Mesenchymal stem cell (in vitro differentiated cells and primary cell): Measurements from ENCODE around the gene ORM1.

Source experiments
- DNase-seq: peaks from one replicate; pipeline ENCODE4 v3.0.0-alpha.2; 2013
- H2AFZ ChIP-seq: one replicate; pipeline ENCODE4 v1.6.1; 2013; ENCODE audit warnings: low read depth, mild to moderate bottlenecking, control low read depth, inconsistent platforms, low read length, moderate library complexity
- H2AK5ac ChIP-seq: 2 replicates; pipeline ENCODE4 v1.6.1; 2013; ENCODE audit warnings: low read length, moderate library complexity, mild to moderate bottlenecking, inconsistent platforms; ENCODE audit not compliant: severe bottlenecking
- H2BK120ac ChIP-seq: one replicate; pipeline ENCODE4 v1.6.1; 2013; ENCODE audit warnings: low read depth, mild to moderate bottlenecking, inconsistent platforms, low read length, moderate library complexity
- H2BK12ac ChIP-seq, 2 experiments: one replicate each; pipeline ENCODE4 v1.6.1; 2013; ENCODE audit warnings: inconsistent platforms in 2 of 2, low read length in 2 of 2, mild to moderate bottlenecking in 2 of 2, moderate library complexity in 2 of 2, control low read depth in 1 of 2
- H2BK15ac ChIP-seq: one replicate; pipeline ENCODE4 v1.6.1; 2013; ENCODE audit warnings: mild to moderate bottlenecking, low read depth, inconsistent platforms; ENCODE audit not compliant: poor library complexity, severe bottlenecking
- H2BK5ac ChIP-seq: 2 replicates; pipeline ENCODE4 v1.6.1; 2013; ENCODE audit warnings: low read depth, mild to moderate bottlenecking, low read length, control low read depth, inconsistent platforms; ENCODE audit not compliant: poor library complexity, severe bottlenecking
- H3K14ac ChIP-seq, 2 experiments: one replicate each; pipeline ENCODE4 v1.6.1; 2013; ENCODE audit warnings: inconsistent platforms in 2 of 2, low read length in 2 of 2, control low read depth in 1 of 2, mild to moderate bottlenecking in 1 of 2, moderate library complexity in 1 of 2
- H3K18ac ChIP-seq, 2 experiments: one replicate each; pipeline ENCODE4 v1.6.1; 2013; ENCODE audit warnings: inconsistent platforms in 2 of 2, low read length in 2 of 2, control low read depth in 1 of 2, low read depth in 1 of 2, mild to moderate bottlenecking in 1 of 2
- H3K23ac ChIP-seq, 2 experiments: one replicate each; pipeline ENCODE4 v1.6.1; 2013; ENCODE audit warnings: inconsistent platforms in 2 of 2, low read length in 2 of 2, mild to moderate bottlenecking in 2 of 2, moderate library complexity in 2 of 2, control low read depth in 1 of 2
- H3K27ac ChIP-seq: 2 replicates; pipeline ENCODE4 v1.5.1; 2013; ENCODE audit warnings: mild to moderate bottlenecking, moderate library complexity, low read length, control low read depth, inconsistent platforms; ENCODE audit not compliant: poor library complexity, severe bottlenecking
- H3K27me3 ChIP-seq, 2 experiments: 2 replicates each; pipeline versions ENCODE4 v1.6.1 to v1.7.0; 2013; ENCODE audit warnings: low read length in 2 of 2, mild to moderate bottlenecking in 2 of 2, moderate library complexity in 2 of 2, control low read depth in 1 of 2, inconsistent platforms in 1 of 2; ENCODE audit not compliant: control insufficient read depth in 1 of 2, insufficient read depth in 1 of 2
- H3K36me3 ChIP-seq, 2 experiments: 2 replicates each; pipeline versions ENCODE4 v1.6.1 to v1.7.0; 2013; ENCODE audit warnings: low read length in 2 of 2, control low read depth in 1 of 2, inconsistent platforms in 1 of 2, low read depth in 1 of 2, mild to moderate bottlenecking in 1 of 2; ENCODE audit not compliant: insufficient read depth in 2 of 2, control insufficient read depth in 1 of 2
- H3K4ac ChIP-seq, 2 experiments: one replicate each; pipeline ENCODE4 v1.6.1; 2013; ENCODE audit warnings: inconsistent platforms in 2 of 2, low read length in 2 of 2, mild to moderate bottlenecking in 2 of 2, moderate library complexity in 2 of 2, control low read depth in 1 of 2, low read depth in 1 of 2
- H3K4me1 ChIP-seq: 2 replicates; pipeline ENCODE4 v1.6.1; 2013; ENCODE audit warnings: low read depth, low read length, control low read depth; ENCODE audit not compliant: control insufficient read depth, insufficient read depth
- H3K4me2 ChIP-seq: 2 replicates; pipeline ENCODE4 v1.6.1; 2013; ENCODE audit warnings: low read length, mild to moderate bottlenecking, inconsistent platforms; ENCODE audit not compliant: poor library complexity, severe bottlenecking
- H3K4me3 ChIP-seq, 2 experiments: 2 replicates each; pipeline versions ENCODE4 v1.5.1 to v1.7.0; 2013; ENCODE audit warnings: low read length in 2 of 2, mild to moderate bottlenecking in 2 of 2, control low read depth in 1 of 2, low read depth in 1 of 2; ENCODE audit not compliant: insufficient read depth in 1 of 2
- H3K79me1 ChIP-seq: replicated peaks from 2 replicates; pipeline ENCODE4 v1.6.1; 2013; ENCODE audit warnings: mild to moderate bottlenecking, control low read depth, low read length, inconsistent platforms; ENCODE audit not compliant: poor library complexity, severe bottlenecking
- H3K9ac ChIP-seq: 2 replicates; pipeline ENCODE4 v1.7.0; 2013; ENCODE audit warnings: mild to moderate bottlenecking, low read length, moderate library complexity
- H3K9me3 ChIP-seq: 2 replicates; pipeline ENCODE4 v1.7.0; 2013; ENCODE audit warnings: mild to moderate bottlenecking, low read length; ENCODE audit not compliant: control insufficient read depth
- H4K8ac ChIP-seq: one replicate; pipeline ENCODE4 v1.6.1; 2013; ENCODE audit warnings: inconsistent platforms, mild to moderate bottlenecking, low read length, moderate library complexity
- H4K91ac ChIP-seq: one replicate; pipeline ENCODE4 v1.6.1; 2013; ENCODE audit warnings: mild to moderate bottlenecking, low read length, inconsistent platforms
- WGBS: methylation state at CpG from one replicate; pipeline ENCODE4 v1.1.7; 2013; ENCODE audit warnings: mixed read lengths; 5-methylcytosine and 5-hydroxymethylcytosine counted together

The ORM1 gene

DNA sequence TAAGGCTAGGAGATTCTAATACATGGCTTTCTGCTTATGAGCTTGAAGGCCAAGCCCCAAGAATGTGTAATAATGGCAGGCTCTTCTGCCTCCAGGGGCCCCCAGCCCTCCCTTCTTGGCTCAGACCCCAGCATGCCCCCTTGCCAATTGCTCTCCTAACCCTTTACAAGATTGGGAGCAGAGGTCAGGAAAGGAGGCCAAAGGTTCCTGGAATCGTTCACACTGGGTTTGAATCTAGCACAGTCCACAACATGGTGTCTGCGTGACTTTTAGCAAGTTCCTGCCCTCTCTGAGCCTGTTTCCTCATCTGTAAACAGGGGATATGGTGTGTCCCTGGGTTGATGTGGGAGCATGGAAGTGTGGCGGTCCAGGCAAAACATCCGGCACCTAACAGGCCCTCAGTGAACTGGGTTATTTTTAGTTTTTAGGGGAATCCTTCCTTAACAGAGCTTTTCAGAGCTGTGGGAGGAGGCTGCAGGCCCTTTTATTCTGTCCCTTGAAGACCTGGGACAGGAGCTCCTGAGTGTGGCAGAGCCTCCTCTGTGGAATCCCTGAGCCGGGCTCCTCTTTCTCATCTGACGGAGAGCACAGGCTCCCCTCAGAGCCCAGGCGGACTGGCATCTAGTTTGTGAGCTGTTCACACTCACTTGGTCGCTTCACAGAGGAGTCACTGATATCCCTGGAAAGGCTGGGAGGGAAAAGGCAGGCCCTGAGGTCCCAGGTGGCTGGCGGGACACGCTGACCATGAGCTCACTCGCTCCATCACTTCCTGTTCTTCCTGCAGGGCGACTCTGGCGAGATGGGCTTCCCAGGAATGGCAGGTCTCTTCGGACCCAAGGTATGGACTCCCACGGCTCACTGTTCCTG, 23.4 kb upstream of the ORM1 start:
- Histone ChIP-seq H3K36me3 (peaks cover 27 to 50% of the 10 kb centered on the region in 2 experiments), H3K4me3 (no peak overlapping the region), H2AK5ac (no peak overlapping the region), H3K27me3 (no peaks in the 10 kb centered on the region), H2BK120ac (no peak overlapping the region), H3K14ac (no peak overlapping the region), H3K4ac (no peak overlapping the region), H3K9me3 (peaks cover 9% of the 10 kb centered on the region), H3K23ac (no peak overlapping the region), H2BK5ac (no peak overlapping the region), H3K27ac (no peak overlapping the region), H3K9ac (no peak overlapping the region), H3K79me1 (no peaks in the 10 kb centered on the region), H2BK12ac (no peak overlapping the region), H4K91ac (no peak overlapping the region), H2AFZ (no peak overlapping the region), H4K8ac (no peak overlapping the region), H2BK15ac (no peak overlapping the region), H3K4me1 (no peaks in the 10 kb centered on the region), H3K18ac (no peak overlapping the region), H3K4me2 (no peak overlapping the region)
- 95% methylated on average over 15 of the region's 15 CpGs for WGBS
- no peak for DNase-seq

GRCh38 chr9:114300153-114300845, 22.6 kb upstream of the ORM1 start:
- no peaks in the 10 kb centered on the region for H3K4me1 ChIP-seq
- WGBS, result 96% methylated on average over 4 of the region's 4 CpGs
- H4K91ac ChIP-seq, result no peak overlapping the region
- no peak overlapping the region for H3K4me3 ChIP-seq
- H3K9ac ChIP-seq, result no peak overlapping the region
- no peak overlapping the region for H3K4me2 ChIP-seq
- H4K8ac ChIP-seq, result no peak overlapping the region
- peaks cover under 1% of the 10 kb centered on the region for H3K9me3 ChIP-seq
- no peak overlapping the region for H3K4ac ChIP-seq
- no peak overlapping the region for H3K14ac ChIP-seq
- H3K79me1 ChIP-seq, result no peaks in the 10 kb centered on the region
- no peak overlapping the region for H2BK5ac ChIP-seq
- no peak for DNase-seq
- no peak overlapping the region for H3K27ac ChIP-seq
- H3K23ac ChIP-seq, result no peak overlapping the region
- H2BK15ac ChIP-seq, result no peak overlapping the region
- peaks cover 19 to 57% of the 10 kb centered on the region in 2 experiments for H3K36me3 ChIP-seq
- no peak overlapping the region for H3K18ac ChIP-seq
- H2BK12ac ChIP-seq, result no peak overlapping the region
- no peak overlapping the region for H2AK5ac ChIP-seq
- H2BK120ac ChIP-seq, result no peak overlapping the region
- no peak overlapping the region for H2AFZ ChIP-seq
- no peaks in the 10 kb centered on the region for H3K27me3 ChIP-seq

DNA sequence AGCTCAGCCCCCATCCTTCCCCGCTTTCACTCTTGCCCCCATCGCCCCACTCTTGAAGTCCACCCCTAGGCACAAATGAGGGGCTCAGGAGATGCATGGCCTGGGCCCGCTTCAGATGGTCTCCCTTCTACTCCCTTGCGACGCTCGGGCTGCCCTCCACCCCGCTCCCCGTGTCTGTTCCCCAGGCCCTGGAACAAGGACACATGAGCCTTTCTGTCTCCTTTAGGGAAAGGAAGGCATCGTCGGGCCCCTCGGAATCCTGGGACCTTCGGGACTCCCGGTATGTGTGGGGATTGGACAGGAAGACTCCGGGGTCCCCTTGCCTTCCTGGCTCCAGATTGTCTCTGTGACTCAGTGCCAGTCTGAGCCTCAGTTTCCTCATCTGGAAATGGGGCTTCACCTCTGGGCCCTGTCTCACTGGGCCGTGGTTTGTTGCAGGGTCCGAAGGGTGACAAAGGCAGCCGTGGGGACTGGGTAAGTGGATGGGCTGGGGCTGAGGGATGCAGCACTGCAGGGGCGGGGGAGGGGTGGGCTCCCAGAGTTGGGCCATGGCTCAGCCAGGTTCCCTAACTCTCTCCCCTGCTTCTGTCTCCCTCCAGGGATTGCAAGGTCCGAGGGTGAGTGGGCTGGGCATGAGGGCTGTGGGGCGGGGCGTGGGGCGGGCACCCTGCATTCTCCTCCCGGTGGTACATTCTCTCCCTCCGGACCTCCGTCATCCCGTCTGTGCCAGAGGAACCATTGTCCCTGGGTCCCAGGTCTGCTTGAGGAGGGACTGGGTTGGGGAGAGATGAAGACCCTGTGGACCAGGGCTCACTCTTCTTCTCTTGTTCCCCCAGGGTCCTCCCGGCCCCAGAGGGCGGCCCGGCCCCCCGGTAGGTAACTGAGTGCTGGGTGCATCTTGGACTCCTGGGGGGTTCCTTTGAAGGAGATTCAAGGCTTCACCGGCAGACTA, 21.8 kb upstream of the ORM1 start:
- no peak overlapping the region for H2BK5ac ChIP-seq
- WGBS, result 96% methylated on average over 28 of the region's 31 CpGs
- H3K27ac ChIP-seq, result no peak overlapping the region

More for the DNA sequence above, 21.8 kb upstream of the ORM1 start:
- Histone ChIP-seq H2BK15ac (no peak overlapping the region), H4K8ac (no peak overlapping the region), H3K4ac (no peak overlapping the region), H2BK120ac (no peak overlapping the region), H3K9ac (no peak overlapping the region), H4K91ac (no peak overlapping the region), H2AK5ac (no peak overlapping the region), H3K27me3 (no peaks in the 10 kb centered on the region), H3K18ac (no peak overlapping the region), H3K14ac (no peak overlapping the region), H3K36me3 (peaks cover 17 to 60% of the 10 kb centered on the region in 2 experiments), H3K23ac (no peak overlapping the region), H3K9me3 (no peaks in the 10 kb centered on the region), H3K4me3 (no peak overlapping the region), H3K4me1 (peaks cover 3% of the 10 kb centered on the region), H2AFZ (no peak overlapping the region), H2BK12ac (no peak overlapping the region), H3K4me2 (no peak overlapping the region), H3K79me1 (no peaks in the 10 kb centered on the region)
- DNase-seq, result no peak
